ENCODE data around the gene BCAP29.
A peak's percentile ranks its signal among the peaks of the same experiment; 100 is the strongest.

The BCAP29 gene

DNA sequence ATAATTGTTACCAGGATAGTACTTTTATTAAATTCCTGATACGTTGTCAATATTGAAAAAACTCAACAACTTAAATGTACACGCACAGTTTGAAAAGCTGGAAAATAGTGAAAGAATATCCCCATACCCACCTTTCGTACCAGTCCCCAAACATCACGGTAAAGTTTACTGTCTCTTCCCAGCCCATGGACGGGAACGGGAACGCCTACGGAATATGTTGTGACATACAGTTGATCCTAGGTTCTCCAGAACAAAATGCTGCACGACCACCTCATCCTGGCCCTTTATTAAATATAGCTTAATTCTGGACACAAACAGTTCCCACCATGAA is 527 bp upstream of the BCAP29 start:
- Histone ChIP-seq H2AFZ (ENCODE audit: low read depth) (peak overlapping the region; percentile 99), H4K20me1 (ENCODE audit: insufficient read depth) (no peaks in the 10 kb centered on the region), H3K79me2 (ENCODE audit: insufficient read depth, low read depth) (no peaks in the 10 kb centered on the region), H3K27me3 (ENCODE audit: insufficient read depth, low read depth) (no peaks in the 10 kb centered on the region), H3K4me3 (IDR thresholded peaks at IDR 0.05; ENCODE audit: insufficient read depth, low read depth, low read length) (peak overlapping the region; percentile 70), H3K36me3 (ENCODE audit: insufficient read depth) (no peaks in the 10 kb centered on the region), H3K27ac (peak overlapping the region; percentile 41), H3K9ac (peak overlapping the region; percentile 86), H3K4me2 (peak overlapping the region; percentile 79), H3K4me1 (ENCODE audit: low read depth, poor library complexity, severe bottlenecking) (peaks cover 13% of the 10 kb centered on the region)
- TF ChIP-seq CTCF (conservative IDR thresholded peaks at IDR 0.05; ENCODE audit: low read depth, low read length), result no peak

DNA sequence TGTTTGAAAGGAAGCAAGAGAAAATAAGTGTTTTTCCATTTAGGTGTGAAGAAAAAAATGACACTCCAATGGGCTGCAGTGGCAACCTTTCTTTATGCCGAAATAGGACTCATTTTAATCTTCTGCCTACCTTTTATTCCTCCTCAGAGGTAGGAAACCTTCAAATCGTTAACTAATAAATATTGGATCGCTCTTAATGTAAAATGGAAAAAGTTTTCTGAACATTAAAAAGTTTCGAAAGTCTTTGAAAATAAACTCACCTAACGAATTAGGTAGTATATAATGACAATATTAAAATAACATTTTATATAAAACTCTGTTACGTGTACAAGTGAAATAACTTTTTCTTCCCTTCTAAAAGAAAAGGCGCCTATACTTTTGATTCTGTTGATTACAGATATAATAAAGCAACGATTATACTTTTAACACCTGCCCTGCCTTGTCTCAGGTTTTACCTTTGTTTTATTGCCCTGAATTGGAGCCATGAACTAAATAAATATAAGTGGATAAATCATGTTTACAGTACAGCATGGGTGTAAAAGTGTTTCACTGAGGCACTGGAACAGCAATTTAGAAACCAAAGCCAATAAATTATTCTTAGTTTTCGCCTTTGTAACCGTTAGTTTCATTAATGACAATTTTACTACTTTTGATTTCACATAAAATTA is 804 bp downstream of the BCAP29 start:
- no peak for TF ChIP-seq CTCF (conservative IDR thresholded peaks at IDR 0.05; ENCODE audit: low read depth, low read length)
- peak overlapping the region; percentile 41; the same call in 1 of the 2 replicates for H3K27ac ChIP-seq
- no peaks in the 10 kb centered on the region for H4K20me1 ChIP-seq (ENCODE audit: insufficient read depth)
- H3K4me1 ChIP-seq (ENCODE audit: low read depth, poor library complexity, severe bottlenecking), result peaks cover 13% of the 10 kb centered on the region
- H3K36me3 ChIP-seq (ENCODE audit: insufficient read depth), result no peaks in the 10 kb centered on the region
- no peaks in the 10 kb centered on the region for H3K79me2 ChIP-seq (ENCODE audit: insufficient read depth, low read depth)
- peak overlapping the region; percentile 70 for H3K4me3 ChIP-seq (IDR thresholded peaks at IDR 0.05; ENCODE audit: insufficient read depth, low read depth, low read length)
- peak overlapping the region; percentile 91 for H3K4me2 ChIP-seq
- H2AFZ ChIP-seq (ENCODE audit: low read depth), result peak overlapping the region; percentile 99
- no peaks in the 10 kb centered on the region for H3K27me3 ChIP-seq (ENCODE audit: insufficient read depth, low read depth)
- H3K9ac ChIP-seq, result peak overlapping the region; percentile 86

GRCh38 chr7:107581387-107582013 is 1.5 kb downstream of the BCAP29 start:
- no peaks in the 10 kb centered on the region for H4K20me1 ChIP-seq (ENCODE audit: insufficient read depth)
- H2AFZ ChIP-seq (ENCODE audit: low read depth), result no peak overlapping the region
- H3K4me1 ChIP-seq (ENCODE audit: low read depth, poor library complexity, severe bottlenecking), result peaks cover 13% of the 10 kb centered on the region
- H3K36me3 ChIP-seq (ENCODE audit: insufficient read depth), result no peaks in the 10 kb centered on the region
- H3K27ac ChIP-seq, result no peak overlapping the region
- H3K79me2 ChIP-seq (ENCODE audit: insufficient read depth, low read depth), result no peaks in the 10 kb centered on the region
- peak overlapping the region; percentile 91 for H3K4me2 ChIP-seq
- H3K4me3 ChIP-seq (IDR thresholded peaks at IDR 0.05; ENCODE audit: insufficient read depth, low read depth, low read length), result no peak overlapping the region
- no peaks in the 10 kb centered on the region for H3K27me3 ChIP-seq (ENCODE audit: insufficient read depth, low read depth)
- no peak for TF ChIP-seq CTCF (conservative IDR thresholded peaks at IDR 0.05; ENCODE audit: low read depth, low read length)
- H3K9ac ChIP-seq, result no peak overlapping the region

DNA sequence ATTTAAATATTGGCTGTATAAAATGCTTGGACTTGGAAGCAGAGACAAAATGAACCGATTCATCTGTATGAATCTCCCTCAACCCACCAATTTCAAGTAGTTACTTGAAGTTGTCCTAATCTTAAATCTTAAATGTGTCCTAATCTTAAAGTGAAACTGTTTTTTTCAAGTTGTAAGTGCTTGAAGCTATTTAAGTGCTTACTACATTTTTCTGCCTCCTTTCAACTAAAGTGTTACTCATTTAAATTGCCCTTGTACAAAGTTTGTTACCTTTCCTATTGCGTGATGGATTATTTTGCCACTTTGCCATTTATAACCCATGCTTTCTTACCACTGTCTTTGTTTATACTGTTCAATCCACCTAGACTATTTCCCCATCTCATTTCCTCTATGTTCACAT is 2.8 kb downstream of the BCAP29 start:
- Histone ChIP-seq H4K20me1 (ENCODE audit: insufficient read depth) (no peaks in the 10 kb centered on the region), H3K9ac (no peak overlapping the region), H2AFZ (ENCODE audit: low read depth) (no peak overlapping the region), H3K36me3 (ENCODE audit: insufficient read depth) (no peaks in the 10 kb centered on the region), H3K79me2 (ENCODE audit: insufficient read depth, low read depth) (no peaks in the 10 kb centered on the region), H3K27me3 (ENCODE audit: insufficient read depth, low read depth) (no peaks in the 10 kb centered on the region), H3K27ac (no peak overlapping the region), H3K4me3 (IDR thresholded peaks at IDR 0.05; ENCODE audit: insufficient read depth, low read depth, low read length) (no peak overlapping the region), H3K4me2 (no peak overlapping the region), H3K4me1 (ENCODE audit: low read depth, poor library complexity, severe bottlenecking) (peaks cover 13% of the 10 kb centered on the region)
- TF ChIP-seq CTCF (conservative IDR thresholded peaks at IDR 0.05; ENCODE audit: low read depth, low read length), result no peak
